ENCODE data around the gene AGR3.

- TF ChIP-seq EP300 (IDR thresholded peaks at IDR 0.05; ENCODE audit: borderline replicate concordance): peak; percentile 84
- TF ChIP-seq REST (IDR thresholded peaks at IDR 0.05; ENCODE audit: low read depth): no peak
- TF ChIP-seq YY1 (IDR thresholded peaks at IDR 0.05; ENCODE audit: low read depth): no peak
- TF ChIP-seq MAX (IDR thresholded peaks at IDR 0.05): no peak
- TF ChIP-seq USF1 (IDR thresholded peaks at IDR 0.05): no peak
- no peak for TF ChIP-seq RAD21 (IDR thresholded peaks at IDR 0.05; ENCODE audit: low read depth)
- no peak for TF ChIP-seq ZBTB7A (IDR thresholded peaks at IDR 0.05; ENCODE audit: low read depth)
Observed at GRCh38 chr7:16905300-16906044, 23.7 kb upstream of the AGR3 start.

Data from Ishikawa (cell line).